HEK293T (cell line): ENCODE measurements around the gene SELENOP.

Source experiments
- ARNT ChIP-seq: fragments of 450-650 bp; IDR thresholded peaks from 2 replicates; pipeline ENCODE4 v1.6.1; 2017; ENCODE audit warnings: mild to moderate bottlenecking
- FOXA1 ChIP-seq: fragments of 450-650 bp; IDR thresholded peaks from 2 replicates; pipeline ENCODE4 v1.6.1; 2016; ENCODE audit warnings: mild to moderate bottlenecking

- TF ChIP-seq ARNT (no peak), FOXA1 (no peak)
Observed at GRCh38 chr5:42826757-42827515, 15.2 kb upstream of the SELENOP start.
